Right cardiac atrium (tissue), 5 donors: Measurements from ENCODE around the gene TRANK1. TPM values are rescaled to one million over a fixed set of nuclear protein-coding genes. Genes with fewer than 3 reads are reported as not detected.
A peak's percentile ranks its signal among the peaks of the same experiment; 100 is the strongest.

Source experiments
- ATAC-seq, 2 donors: fragments of 200-7000 bp; cut with Tn5 transposase; one replicate each; pipeline versions ENCODE4 v1.8.0 to v1.9.1; 2020; ENCODE audit warnings: moderate library complexity in 2 of 2, mild to moderate bottlenecking in 1 of 2
- DNase-seq, 3 donors: peaks; one replicate each; pipeline ENCODE4 v3.0.0-alpha.2; 2020
- H3K27ac ChIP-seq: one replicate; pipeline ENCODE4 v1.5.1; 2013; ENCODE audit warnings: mild to moderate bottlenecking, low read length, control low read depth, moderate library complexity
- H3K27me3 ChIP-seq: one replicate; pipeline ENCODE4 v1.6.1; 2013; ENCODE audit not compliant: control insufficient read depth, insufficient read depth
- H3K4me1 ChIP-seq: one replicate; pipeline ENCODE4 v1.6.1; 2013; ENCODE audit warnings: low read length; ENCODE audit not compliant: control insufficient read depth, insufficient read depth
- H3K4me3 ChIP-seq: one replicate; pipeline ENCODE4 v1.5.1; 2013; ENCODE audit warnings: low read length, control low read depth
- H3K9me3 ChIP-seq: one replicate; pipeline ENCODE4 v1.6.1; 2013; ENCODE audit warnings: low read length; ENCODE audit not compliant: control insufficient read depth
- WGBS: extraction: QIAGEN DNeasy Blood & Tissue Kit; methylation state at CpG from one replicate; pipeline ENCODE4 v1.1.7; 2013; 5-methylcytosine and 5-hydroxymethylcytosine counted together
- intact Hi-C, 4 donors: fragments of 100-400 bp; cut with DNase I; formaldehyde crosslinking; loops; one replicate each; pipeline versions ENCODE4 v1.11.0 to v1.14.0; 2022 to 2023
- polyA plus RNA-seq: library from polyadenylated mRNA; stranded (reverse); fragments of 200-250 nt; gene quantifications from one replicate; pipeline ENCODE4 v1.2.3, GENCODE V29; 2013
- total RNA-seq, 4 donors: library from RNA; stranded (reverse); fragmentation: NEBNext Ultra II Directional; extraction: Animal tissue kit (Norgen Biotek cat#: 25700); gene quantifications; one replicate each; pipeline ENCODE4 v1.2.1, GENCODE V29; 2021
- donor health status: healthy with polysubstance abuse.
- donor health status: DM: no; HTN: yes; CAD: no.
- donor health status: DM: no; HTN: no; CAD: no.
- donor health status: DM: no; HTN: yes; CAD: no; lungs with severe emphysema.
- donor health status: DM: yes; HTN: yes; CAD: no.

Gene TRANK1
- total and polyA plus RNA-seq, 5 donors = 4.6 to 13.2 (median 10.9) TPM

DNA sequence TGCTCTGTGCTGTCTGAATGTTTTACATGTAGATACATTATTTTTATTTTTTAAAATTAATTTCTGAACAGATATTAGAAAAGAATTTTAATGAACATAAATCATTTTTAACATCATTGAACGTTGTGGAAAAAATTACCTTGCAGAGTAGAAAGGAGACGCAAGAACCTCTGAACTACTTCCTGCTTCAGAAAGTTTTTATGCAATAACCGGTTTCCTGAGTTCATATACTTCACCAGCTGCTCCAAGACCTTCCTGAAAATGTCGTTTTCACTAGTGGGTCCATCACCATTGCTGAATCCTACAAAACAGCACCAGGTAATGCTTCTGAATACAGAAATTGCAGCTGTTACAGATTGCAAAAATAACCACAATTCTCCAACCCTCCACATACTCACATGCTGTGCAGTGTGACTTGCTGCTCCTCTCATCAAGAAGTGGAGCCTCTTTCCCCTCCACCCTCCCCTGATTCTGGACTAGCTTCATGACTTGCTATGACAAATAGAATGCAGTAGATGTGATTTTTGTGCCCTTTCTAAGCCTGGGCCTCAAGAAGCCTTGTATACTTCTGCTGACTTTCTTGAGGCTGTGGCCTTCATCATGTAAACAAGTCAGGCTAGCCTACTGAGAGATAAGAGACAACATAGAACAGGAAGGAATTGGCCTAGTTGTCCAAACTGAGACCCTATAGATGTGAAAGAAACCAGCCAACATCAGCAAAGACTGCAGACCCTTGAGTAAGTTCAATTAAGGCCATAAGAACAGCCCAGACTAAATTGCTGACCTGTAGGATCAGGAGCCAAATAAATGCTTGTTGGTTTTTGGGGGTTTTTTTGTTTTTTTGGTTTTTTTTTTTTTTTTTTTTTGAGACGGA, 80.4 kb downstream of the TRANK1 start:
- Histone ChIP-seq H3K27ac (no peak overlapping the region), H3K4me3 (no peak overlapping the region), H3K27me3 (no peaks in the 10 kb centered on the region), H3K9me3 (no peaks in the 10 kb centered on the region), H3K4me1 (no peaks in the 10 kb centered on the region)
- no peak for DNase-seq
- intact Hi-C loops = loop anchor here in 2 of 4 donors (5.0 to 10.0 kb wide), 2 partner anchors 130 to 137 kb away; no protein-coding TSS in a partner anchor
- ATAC-seq = no peak
- WGBS = 72% methylated on average over 5 of the region's 5 CpGs

DNA sequence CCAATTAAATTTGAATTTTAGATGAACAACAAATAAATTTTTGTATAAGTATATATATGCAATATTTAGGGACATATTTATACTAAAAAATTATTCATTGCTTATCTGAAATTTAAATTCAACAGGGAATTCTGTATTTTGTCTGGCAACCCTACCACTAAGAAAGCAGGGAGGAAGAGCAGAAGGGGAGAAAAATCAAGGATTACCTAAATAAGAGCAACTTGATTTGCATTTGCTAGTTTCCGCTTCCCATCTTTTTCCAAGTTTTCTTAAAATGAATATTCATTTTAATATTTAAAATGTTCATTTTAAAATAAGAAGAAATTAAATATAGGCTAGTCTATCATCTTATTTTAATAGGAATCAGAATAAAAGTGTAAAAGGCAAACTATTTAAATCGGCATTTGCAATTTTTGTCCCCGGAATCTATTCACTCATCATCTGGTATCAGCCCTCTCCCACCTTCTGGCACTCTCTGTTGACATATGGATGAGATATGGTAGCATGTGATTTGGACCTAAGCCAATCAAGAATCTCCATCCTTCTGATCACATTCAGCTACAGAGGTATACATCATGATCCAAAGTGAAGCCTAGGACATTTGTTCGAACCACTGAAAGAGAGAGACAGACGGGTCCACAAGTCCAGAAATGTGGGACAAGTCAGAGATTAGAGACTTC, 82.6 kb downstream of the TRANK1 start:
- DNase-seq (no peak), ATAC-seq (no peak)
- Histone ChIP-seq H3K27ac (no peak overlapping the region), H3K9me3 (no peaks in the 10 kb centered on the region), H3K4me3 (no peak overlapping the region), H3K27me3 (no peaks in the 10 kb centered on the region), H3K4me1 (no peaks in the 10 kb centered on the region)
- intact Hi-C loops = loop anchor here in 1 of 4 donors (10.0 kb wide), 1 partner anchor 127 kb away; no protein-coding TSS in a partner anchor
- 96% methylated on average over 5 of the region's 5 CpGs for WGBS

DNA sequence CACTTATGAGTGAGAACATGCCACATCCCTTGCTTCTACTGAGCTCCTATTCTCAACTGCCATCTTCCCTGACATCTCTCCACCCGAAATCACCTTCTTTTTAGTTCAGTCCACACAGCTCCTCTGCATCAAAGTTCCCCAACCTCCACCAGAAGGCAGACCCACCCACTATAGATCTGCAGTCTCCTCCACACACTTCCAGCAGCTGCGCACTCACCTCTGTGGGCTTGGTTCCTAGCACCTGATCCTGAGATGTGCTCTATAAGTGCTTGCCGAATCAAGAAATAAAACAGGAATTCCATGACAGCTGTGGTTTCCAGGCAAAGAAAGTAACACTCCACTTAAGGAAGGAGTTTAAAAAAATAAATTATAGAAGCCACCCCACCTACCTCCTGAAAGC, 85.4 kb downstream of the TRANK1 start:
- no peak overlapping the region for H3K4me3 ChIP-seq
- no peaks in the 10 kb centered on the region for H3K27me3 ChIP-seq
- no peaks in the 10 kb centered on the region for H3K9me3 ChIP-seq
- intact Hi-C loops = no loop called here
- WGBS = 97% methylated on average over 3 of the region's 3 CpGs
- DNase-seq (no peak), ATAC-seq (no peak)
- H3K4me1 ChIP-seq = no peaks in the 10 kb centered on the region
- H3K27ac ChIP-seq = no peak overlapping the region

DNA sequence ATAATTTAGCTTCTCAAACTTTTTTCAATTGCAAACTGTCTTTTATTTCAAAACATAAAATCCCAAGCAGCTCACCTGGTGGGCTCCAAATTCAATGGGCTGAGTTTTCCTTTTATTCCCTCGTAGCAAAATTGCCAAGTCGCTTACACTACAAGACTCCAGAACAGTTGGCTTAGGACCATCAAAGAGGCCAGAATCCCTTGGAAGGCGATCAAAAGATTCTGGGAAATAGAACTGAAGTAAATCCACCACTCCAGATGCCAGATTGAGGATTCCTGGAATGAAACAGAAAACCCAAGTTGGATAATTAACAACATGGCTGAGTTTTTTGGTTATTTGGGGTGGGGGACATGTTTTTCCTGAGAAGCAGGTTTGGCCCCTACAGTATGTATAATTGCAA, 92.8 kb downstream of the TRANK1 start:
- Histone ChIP-seq H3K9me3 (no peaks in the 10 kb centered on the region), H3K27me3 (no peaks in the 10 kb centered on the region), H3K4me3 (no peak overlapping the region), H3K4me1 (peaks cover 5% of the 10 kb centered on the region), H3K27ac (no peak overlapping the region)
- intact Hi-C loops = no loop called here
- no peak for ATAC-seq
- no peak for DNase-seq
- 67% methylated on average over 3 of the region's 3 CpGs for whole genome bisulfite sequencing

DNA sequence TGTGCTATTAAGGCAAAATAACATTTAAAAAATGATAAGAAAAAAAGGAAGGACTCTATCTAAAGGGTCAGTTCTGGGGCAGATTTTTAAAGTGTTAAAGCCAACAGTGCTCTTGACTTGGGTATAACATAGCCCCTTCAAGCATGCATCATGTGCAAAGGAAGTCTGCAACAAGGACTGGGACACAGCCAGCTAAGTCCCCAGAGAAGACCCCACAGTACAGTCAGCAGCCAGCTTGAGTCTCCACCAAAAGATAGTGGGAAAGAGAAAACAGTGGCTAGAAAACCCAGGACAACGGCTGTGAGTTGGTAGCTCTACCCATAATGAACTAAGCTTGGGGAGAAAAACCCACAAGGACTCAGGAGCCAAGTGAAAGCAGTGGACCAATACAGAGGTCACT, 94.1 kb downstream of the TRANK1 start:
- DNase-seq = peak; percentile 45 to 79 (median 57)
- Histone ChIP-seq H3K4me3 (no peak overlapping the region), H3K27me3 (no peaks in the 10 kb centered on the region), H3K4me1 (peaks cover 5% of the 10 kb centered on the region), H3K27ac (no peak overlapping the region), H3K9me3 (no peaks in the 10 kb centered on the region)
- WGBS = 59% methylated on average over 1 of the region's 1 CpG
- peak; percentile 35 to 64 for ATAC-seq
- intact Hi-C loops = no loop called here

DNA sequence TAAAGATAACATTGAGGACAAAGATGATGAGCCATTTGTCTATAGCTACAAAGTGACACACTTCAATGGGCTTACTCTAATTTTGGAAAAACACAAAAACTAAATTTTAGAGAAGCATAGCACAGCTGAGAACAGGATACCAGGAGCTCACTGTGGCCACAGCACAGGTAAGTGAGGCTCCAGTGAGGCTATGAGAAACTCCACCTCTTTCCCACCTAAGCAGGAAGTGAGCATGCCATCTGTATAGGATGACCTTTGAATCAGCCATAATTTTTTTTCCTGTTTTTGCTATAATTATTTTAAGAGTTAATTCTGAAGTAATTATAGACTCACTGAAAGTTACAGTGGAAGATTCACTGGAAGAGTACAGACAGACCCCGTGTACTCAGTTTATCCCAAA, 98.4 kb downstream of the TRANK1 start:
- DNase-seq (no peak), ATAC-seq (no peak)
- H3K4me3 ChIP-seq = no peak overlapping the region
- H3K27ac ChIP-seq = no peak overlapping the region
- 90% methylated on average over 1 of the region's 1 CpG for WGBS
- no peaks in the 10 kb centered on the region for H3K27me3 ChIP-seq
- peaks cover 5% of the 10 kb centered on the region for H3K4me1 ChIP-seq
- H3K9me3 ChIP-seq = peaks cover 2% of the 10 kb centered on the region
- intact Hi-C loops = no loop called here

DNA sequence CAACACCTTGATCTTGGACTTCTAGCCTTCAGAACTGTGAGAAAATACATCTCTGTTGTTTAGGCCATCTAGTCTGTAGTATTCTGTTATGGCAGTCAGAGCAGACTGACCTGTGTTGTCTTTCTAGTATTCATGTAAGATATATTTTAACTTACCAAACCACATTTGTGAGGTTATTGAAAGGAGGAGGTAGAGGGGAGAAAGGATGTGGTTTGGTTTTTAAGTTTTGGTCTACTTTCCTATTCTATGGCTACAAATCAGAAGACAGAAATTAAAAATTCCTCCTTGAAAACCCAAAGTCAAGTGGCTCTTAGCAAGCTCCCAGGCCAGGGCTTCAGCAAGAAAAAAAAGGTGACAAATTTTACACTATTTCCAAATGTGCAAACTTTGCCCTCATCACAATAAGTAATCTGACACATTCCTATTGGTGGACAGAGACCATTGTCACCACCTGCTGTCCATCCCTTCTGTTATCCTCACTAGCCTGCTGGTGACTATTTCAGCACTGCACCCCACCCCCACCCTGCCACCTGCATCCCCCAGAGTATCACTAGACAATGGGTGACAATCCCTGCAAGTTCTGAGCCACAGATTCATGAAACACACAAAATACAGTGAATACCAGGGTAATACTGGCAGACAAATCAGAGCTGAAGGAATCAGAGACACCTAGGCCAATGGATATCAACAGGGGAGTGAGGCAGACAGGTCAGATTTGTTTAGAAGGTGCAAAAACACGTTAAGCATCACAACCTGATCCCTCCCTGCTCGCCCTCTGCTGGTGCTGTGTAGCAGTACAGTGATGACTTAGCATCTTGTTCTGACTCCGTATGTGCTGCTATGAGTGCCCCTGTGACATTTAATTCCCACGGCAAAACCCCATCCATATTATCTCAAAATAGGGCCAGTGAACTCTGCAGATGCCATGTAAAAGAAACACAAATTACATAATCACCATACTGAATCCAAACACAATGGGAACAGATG, 101.5 kb downstream of the TRANK1 start:
- no peak overlapping the region for H3K27ac ChIP-seq
- intact Hi-C loops = no loop called here
- DNase-seq (no peak), ATAC-seq (peak; percentile 34 to 38)
- no peaks in the 10 kb centered on the region for H3K4me1 ChIP-seq
- 53% methylated on average over 4 of the region's 4 CpGs for WGBS
- no peaks in the 10 kb centered on the region for H3K27me3 ChIP-seq
- H3K9me3 ChIP-seq = peaks cover 2% of the 10 kb centered on the region
- H3K4me3 ChIP-seq = no peak overlapping the region

DNA sequence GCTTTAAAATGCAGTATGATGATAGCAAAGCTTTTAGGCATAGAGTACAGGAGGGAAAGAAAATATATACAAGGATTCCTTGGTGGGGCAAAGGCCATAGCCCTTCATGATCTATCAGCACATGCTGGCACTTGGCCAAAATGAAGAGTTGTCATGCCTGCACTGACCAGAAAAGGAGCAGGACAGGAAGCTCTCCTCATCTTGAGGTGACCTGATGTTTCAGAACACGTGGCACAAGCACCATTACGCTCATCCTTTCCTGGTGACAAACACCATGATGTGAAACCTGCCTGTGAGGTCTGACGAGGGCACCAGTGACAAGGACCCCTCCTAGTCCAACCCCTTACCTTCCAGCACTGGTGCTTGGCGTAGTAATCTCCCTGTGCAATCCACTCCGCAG, 102.6 kb downstream of the TRANK1 start:
- Histone ChIP-seq H3K9me3 (peaks cover 2% of the 10 kb centered on the region), H3K27me3 (no peaks in the 10 kb centered on the region), H3K27ac (no peak overlapping the region), H3K4me3 (no peak overlapping the region), H3K4me1 (no peaks in the 10 kb centered on the region)
- no peak for DNase-seq
- no peak for ATAC-seq
- intact Hi-C loops = no loop called here
- 97% methylated on average over 5 of the region's 5 CpGs for WGBS

DNA sequence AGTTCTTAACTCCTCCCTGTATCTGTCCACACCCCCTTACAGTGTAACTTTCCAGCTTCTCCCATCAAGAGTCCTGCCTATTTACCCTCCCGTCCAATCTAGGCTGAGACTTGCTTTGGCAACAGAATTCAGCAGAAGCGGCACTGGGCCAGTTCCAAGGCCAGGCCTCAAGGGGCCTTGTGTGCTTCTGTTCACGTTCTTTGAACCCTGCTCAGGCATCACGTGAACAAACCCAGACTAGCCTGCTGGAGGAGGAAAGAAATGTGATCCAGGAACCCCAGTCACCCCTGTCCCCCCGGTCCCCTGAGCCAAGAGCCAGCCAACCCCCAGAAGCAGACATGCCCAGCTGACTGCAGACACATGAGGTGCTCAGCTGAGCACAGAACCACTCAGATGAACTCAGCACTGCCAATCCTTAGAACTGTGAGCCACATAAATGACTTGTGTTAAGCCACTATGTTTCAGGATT, 104.4 kb downstream of the TRANK1 start:
- DNase-seq (peak; percentile 47 to 77 (median 72)), ATAC-seq (peak; percentile 58 to 75)
- Histone ChIP-seq H3K27me3 (no peaks in the 10 kb centered on the region), H3K27ac (no peak overlapping the region), H3K4me3 (no peak overlapping the region), H3K9me3 (peaks cover 2% of the 10 kb centered on the region), H3K4me1 (peaks cover 2% of the 10 kb centered on the region)
- intact Hi-C loops = no loop called here
- 69% methylated on average over 5 of the region's 5 CpGs for WGBS

DNA sequence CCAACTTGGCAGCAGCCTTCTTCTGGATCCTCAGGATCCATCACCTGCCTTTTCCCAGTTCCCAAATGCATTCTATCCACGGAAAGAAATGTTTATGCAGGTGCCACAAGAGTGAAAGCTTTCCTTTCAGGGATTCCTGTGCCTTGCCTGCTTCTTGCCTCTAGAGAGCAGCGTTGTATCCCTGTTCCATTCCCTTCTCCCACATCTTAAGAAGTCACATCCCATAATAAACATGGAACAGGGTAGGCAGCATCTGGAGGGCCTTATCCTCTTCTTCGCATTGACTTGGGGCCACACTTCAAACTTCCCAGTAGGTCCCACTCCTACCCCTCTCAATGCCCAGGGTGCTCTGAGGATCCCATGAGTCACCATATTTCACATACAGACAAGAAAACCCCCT, 107.8 kb downstream of the TRANK1 start:
- H3K27ac ChIP-seq = no peak overlapping the region
- DNase-seq (no peak), ATAC-seq (no peak)
- intact Hi-C loops = no loop called here
- H3K4me3 ChIP-seq = no peak overlapping the region
- 70% methylated on average over 3 of the region's 3 CpGs for WGBS
- H3K27me3 ChIP-seq = no peaks in the 10 kb centered on the region
- peaks cover 2% of the 10 kb centered on the region for H3K9me3 ChIP-seq
- H3K4me1 ChIP-seq = peaks cover 5% of the 10 kb centered on the region
